CD4-positive, alpha-beta T cell treated with Interleukin-12 subunit alpha and Interleukin-12 subunit beta, for 1 hour (primary cell): ENCODE data around the gene KRTAP5-2.
A peak's percentile ranks its signal among the peaks of the same experiment; 100 is the strongest.
"Not testable (repeated sequence)": the region's sequence is repeated elsewhere in the genome, so short reads cannot be mapped to it uniquely, and the experiment has no call there.

Source experiments
- DNase-seq: peaks from one replicate; pipeline ENCODE4 v3.0.0-alpha.2; 2020

KRTAP5-2 gene

GRCh38 chr11:1625541-1625940 lies 27.4 kb upstream of the KRTAP5-2 start:
- DNase-seq: no peak

- no peak for DNase-seq
Measured at GRCh38 chr11:1624621-1625020, 26.5 kb upstream of the KRTAP5-2 start.

GRCh38 chr11:1623716-1624115 lies 25.6 kb upstream of the KRTAP5-2 start:
- no peak for DNase-seq

GRCh38 chr11:1622086-1622485 lies 24.0 kb upstream of the KRTAP5-2 start, which contains the start of gene KRTAP5-4:
KRTAP5-4 (minus strand) TSS chr11:1622138; CDS start chr11:1622093, 45 bp downstream.
- DNase-seq: no peak

GRCh38 chr11:1619449-1619848 lies 21.4 kb upstream of the KRTAP5-2 start:
- peak; percentile 44 for DNase-seq

GRCh38 chr11:1618231-1618630 lies 20.1 kb upstream of the KRTAP5-2 start:
- no peak for DNase-seq

GRCh38 chr11:1608363-1608762 lies 10.3 kb upstream of the KRTAP5-2 start, which contains the start of gene KRTAP5-3:
KRTAP5-3 (minus strand) TSS chr11:1608463; CDS start chr11:1608385, 78 bp downstream.
- no peak for DNase-seq

GRCh38 chr11:1607901-1608300 lies 9.8 kb upstream of the KRTAP5-2 start:
- not testable (repeated sequence) for DNase-seq

GRCh38 chr11:1607156-1607845 lies 9.2 kb upstream of the KRTAP5-2 start:
- DNase-seq: not testable (repeated sequence)

- DNase-seq: peak; percentile 42
Measured at GRCh38 chr11:1605923-1606322, 7.8 kb upstream of the KRTAP5-2 start.

- DNase-seq: no peak
Measured at GRCh38 chr11:1604711-1605110, 6.6 kb upstream of the KRTAP5-2 start.

- no peak for DNase-seq
Measured at GRCh38 chr11:1604181-1604580, 6.1 kb upstream of the KRTAP5-2 start.

GRCh38 chr11:1603629-1604028 lies 5.5 kb upstream of the KRTAP5-2 start:
- no peak for DNase-seq

GRCh38 chr11:1601663-1602062 lies 3.6 kb upstream of the KRTAP5-2 start:
- DNase-seq: not testable (repeated sequence)

GRCh38 chr11:1600626-1601025 lies 2.5 kb upstream of the KRTAP5-2 start:
- DNase-seq: no peak

- peak; percentile 29 for DNase-seq
Measured at GRCh38 chr11:1598816-1599215, 722 bp upstream of the KRTAP5-2 start.

- not testable (repeated sequence) for DNase-seq
Measured at GRCh38 chr11:1598406-1598805, 312 bp upstream of the KRTAP5-2 start.

- no peak for DNase-seq
Measured at GRCh38 chr11:1597331-1597993, 632 bp downstream of the KRTAP5-2 start.

- DNase-seq: not testable (repeated sequence)
Measured at GRCh38 chr11:1596576-1597121, 1.4 kb downstream of the KRTAP5-2 start.

- DNase-seq: not testable (repeated sequence)
Measured at GRCh38 chr11:1595994-1596575, 2.0 kb downstream of the KRTAP5-2 start.

GRCh38 chr11:1592628-1593027 lies 5.5 kb downstream of the KRTAP5-2 start:
- no peak for DNase-seq

- DNase-seq: no peak
Measured at GRCh38 chr11:1589996-1590395, 8.1 kb downstream of the KRTAP5-2 start.

- DNase-seq: peak; percentile 63
Measured at GRCh38 chr11:1589191-1589963, 8.7 kb downstream of the KRTAP5-2 start.
